Mesenteric fat pad (tissue), 1 donor: Measurements from ENCODE around the gene GRAMD1A. TPM values are rescaled to one million over a fixed set of nuclear protein-coding genes. Genes with fewer than 3 reads are reported as not detected.
"Not testable (repeated sequence)": the region's sequence is repeated elsewhere in the genome, so short reads cannot be mapped to it uniquely, and the experiment has no call there.

Experiments used
- DNase-seq: peaks from one replicate; pipeline ENCODE4 v3.0.0-alpha.2; 2020; ENCODE audit warnings: low spot score
- total RNA-seq: library from RNA; stranded (reverse); fragmentation: NEBNext Ultra II Directional; extraction: Animal tissue kit (Norgen Biotek cat#: 25700); gene quantifications from one replicate; pipeline ENCODE4 v1.2.1, GENCODE V29; 2021
- donor health status: DM: yes; HTN: yes; CAD: no.

GRAMD1A gene
- total RNA-seq, 1 donor from 2014 or later: 76.8 TPM

GRCh38 chr19:35034588-35035382 is 34.7 kb downstream of the GRAMD1A start:
- no peak for DNase-seq

- DNase-seq: no peak
These were observed 37.8 kb downstream of the GRAMD1A start for GRCh38 chr19:35037716-35038622.

DNA sequence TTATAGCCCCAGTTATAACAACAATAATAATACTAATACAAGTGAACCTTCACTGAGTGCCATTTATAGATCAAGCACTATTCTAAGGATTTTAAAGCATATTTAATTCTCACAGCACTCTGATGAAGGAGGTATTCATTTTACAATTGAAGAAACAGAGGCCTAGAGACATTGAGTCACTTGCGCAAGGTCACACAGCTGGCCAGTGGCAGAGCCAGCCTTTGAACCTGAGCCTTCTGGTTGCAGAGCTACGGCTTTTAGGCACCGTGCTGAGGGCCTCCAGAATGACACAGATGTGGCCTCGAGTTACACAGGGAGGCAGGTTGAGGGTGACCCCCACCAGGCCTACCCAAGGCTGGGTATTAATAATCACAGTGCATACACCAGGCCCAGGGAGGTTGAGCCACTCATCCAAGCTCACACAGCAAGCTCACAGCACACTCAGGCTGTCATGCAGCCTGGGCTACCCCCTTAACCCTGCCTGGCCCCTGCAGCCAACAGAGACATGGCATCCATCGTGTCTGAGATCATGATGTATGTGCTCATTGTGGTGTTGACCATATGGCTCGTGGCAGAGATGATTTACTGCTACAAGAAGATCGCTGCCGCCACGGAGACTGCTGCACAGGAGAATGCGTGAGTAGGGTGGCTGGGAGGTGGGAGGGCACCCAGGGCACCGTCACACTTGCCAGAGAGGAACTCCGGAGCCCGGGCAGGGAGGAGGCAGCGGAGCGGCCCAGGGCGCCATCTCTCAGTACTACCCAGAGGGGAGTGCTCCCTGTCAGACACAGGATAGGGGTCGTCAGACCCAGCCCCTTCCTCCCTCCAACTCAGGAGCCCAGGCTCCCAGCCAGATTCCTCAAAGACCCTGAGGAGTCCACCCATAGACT is 38.7 kb downstream of the GRAMD1A start:
- no peak for DNase-seq

DNA sequence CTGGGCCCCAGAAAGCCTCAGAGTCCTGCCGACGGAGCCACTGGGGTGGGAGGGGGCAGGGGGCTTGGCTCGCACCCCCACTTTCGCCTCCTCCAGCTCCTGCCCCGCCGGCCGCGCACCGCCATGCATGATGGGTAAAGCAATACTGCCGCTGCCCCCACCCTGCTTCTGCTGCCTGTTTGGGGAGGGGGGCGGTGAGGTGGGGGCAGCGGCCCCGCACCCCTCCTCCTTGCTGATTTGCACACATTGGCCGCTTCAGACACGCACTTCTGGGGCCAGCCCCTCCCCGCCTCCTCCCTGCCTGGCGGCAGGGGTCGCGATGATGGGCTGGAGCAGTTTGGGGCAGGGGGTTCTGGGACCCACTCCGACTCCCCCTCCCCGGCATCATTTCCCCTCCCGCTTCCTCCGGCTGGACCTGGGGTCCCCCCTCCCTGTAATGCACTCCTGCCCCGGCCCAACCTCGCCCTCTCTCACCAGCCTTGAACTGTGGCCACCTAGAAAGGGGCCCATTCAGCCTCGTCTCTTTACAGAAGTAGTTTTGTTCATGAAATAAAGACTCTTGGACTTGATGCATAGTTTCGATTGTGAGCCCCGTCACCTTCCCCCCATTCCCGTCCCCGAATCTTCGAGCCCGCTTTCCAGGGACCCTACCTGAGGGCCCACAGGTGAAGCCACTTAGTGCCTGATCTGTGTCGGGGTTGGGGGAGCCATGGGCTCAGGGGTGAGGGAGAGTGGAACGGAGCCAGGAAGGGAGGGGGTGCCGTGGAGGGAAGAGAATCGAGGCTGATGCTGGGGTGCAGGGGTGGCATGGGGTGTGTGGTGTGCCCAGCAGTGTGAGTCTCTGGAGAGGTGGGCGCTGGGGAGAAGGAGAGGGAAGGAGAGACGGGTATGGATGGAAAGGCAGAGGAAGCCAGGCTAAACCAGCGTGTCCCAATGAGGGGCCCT is 40.0 kb downstream of the GRAMD1A start:
- no peak for DNase-seq

- DNase-seq: peak; percentile 93
These were observed 40.9 kb downstream of the GRAMD1A start for GRCh38 chr19:35040826-35041547.

DNA sequence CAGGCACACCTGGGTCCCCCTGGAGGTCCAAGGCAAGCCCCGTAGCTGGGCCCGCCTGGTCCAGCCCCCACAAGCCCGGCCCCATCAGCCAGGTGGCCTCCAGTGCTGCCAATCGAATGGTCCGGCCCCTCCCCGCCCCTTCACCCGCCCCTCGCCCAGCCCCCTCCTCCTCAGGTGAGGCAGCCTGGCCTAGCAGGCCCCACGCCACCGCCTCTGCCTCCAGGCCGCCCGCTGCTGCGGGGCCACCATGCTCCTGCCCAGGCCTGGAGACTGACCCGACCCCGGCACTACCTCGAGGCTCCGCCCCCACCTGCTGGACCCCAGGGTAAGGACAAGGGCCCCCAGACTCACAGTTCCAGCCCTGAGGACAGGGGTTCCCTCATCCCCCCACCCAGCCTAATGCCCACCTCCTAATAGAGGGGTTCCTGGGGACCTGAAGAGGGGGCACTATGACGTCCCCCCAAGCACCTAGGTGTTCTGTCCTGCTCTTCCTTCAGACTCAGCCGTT is 41.5 kb downstream of the GRAMD1A start, which contains the start of gene HPN:
TSS of gene HPN (plus strand) at position 174 of the 508 bp plus-strand sequence. CDS start 786 bp downstream, outside the sequence.
- DNase-seq: no peak

GRCh38 chr19:35042056-35042730 is 42.1 kb downstream of the GRAMD1A start:
- no peak for DNase-seq

GRCh38 chr19:35042954-35043604 is 43.0 kb downstream of the GRAMD1A start:
- no peak for DNase-seq

DNA sequence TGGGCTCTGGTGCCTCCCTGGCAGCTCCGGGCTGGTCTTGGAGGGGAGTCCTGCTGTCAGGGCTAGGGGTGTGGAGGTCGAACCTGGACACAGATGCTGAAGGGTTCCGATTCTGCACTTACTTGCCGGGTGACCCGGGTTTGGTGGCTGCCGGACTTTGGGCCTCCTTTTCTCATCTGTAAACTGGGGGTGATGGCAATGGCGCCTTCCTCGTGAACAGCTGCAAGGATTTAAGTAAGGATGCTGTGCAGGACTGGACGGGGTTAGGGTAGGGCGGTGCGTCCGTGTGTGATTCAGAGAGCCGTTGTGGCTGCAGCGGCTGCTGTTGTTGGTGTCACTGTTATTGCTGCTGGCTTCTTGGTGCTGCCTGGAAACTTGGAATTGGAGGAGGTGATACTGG is 43.8 kb downstream of the GRAMD1A start:
- DNase-seq: no peak

DNA sequence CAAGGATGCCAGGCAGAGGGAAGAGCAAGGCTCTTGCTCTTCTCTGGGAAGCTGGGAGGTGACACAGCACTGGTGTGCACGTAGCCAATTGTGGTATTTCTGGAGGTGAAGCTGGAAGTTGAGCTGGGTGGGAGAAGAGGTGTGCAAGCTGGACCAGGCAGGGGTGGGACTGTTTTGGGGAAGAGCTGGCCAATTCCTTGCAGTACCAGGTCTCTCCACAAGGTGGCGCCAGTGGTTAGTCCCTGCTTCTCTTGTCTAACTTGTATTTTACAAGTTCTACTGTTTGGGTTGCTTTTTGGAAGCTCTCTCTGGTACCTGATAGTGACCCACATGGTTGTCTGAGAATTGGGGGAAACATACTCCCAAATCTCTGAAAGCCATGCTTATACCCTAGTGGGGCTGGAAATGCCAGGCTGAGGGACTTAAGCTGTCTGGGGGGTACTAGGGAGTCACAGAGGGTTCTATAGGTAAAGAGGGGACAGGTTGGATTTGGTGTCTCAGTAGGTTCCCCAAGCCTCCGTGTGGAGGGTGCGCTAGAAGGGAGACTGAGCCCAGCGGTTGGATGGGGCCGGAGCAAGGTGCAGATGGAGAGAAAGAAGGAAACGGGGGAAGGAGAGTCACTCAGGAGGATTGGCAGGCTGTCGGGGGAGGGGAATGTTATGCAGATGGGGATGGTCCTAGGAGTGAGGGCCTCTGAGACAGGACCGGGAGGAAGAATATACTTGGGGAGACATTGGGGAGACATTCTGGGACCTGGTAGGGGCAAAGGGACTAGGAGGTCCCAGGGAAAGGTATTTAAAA is 44.4 kb downstream of the GRAMD1A start:
- no peak for DNase-seq

DNA sequence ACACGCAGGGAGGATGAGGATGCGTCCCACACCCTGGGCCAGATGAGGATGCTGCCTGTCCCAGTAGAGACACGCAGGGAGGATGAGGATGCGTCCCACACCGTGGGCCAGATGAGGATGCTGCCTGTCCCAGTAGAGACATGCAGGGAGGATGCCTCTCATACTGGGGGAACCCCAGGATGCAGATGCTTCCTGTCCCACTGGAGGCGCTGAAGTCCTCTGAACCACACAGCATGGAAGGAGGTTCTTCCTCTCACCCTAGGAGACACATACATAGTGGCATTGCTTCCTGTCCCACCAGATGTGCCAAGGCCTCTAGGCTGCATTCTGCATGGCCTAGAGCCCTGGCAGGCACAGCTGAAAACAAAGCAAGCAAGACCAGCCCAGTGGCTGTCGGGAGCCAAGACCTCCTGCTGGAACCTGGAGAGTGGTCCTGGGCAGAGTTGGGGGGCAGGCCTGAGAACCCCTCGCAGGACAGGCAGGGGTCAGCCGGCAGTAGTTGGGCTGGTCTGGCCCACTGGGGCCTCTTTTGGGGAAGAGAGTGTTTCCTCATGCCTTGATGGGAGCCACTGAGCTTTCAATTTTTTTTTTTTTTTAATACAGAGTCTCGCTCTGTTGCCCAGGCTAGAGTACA is 45.7 kb downstream of the GRAMD1A start:
- no peak for DNase-seq

GRCh38 chr19:35046461-35046860 is 46.3 kb downstream of the GRAMD1A start:
- DNase-seq: no peak

GRCh38 chr19:35048911-35049411 is 48.8 kb downstream of the GRAMD1A start:
- no peak for DNase-seq

DNA sequence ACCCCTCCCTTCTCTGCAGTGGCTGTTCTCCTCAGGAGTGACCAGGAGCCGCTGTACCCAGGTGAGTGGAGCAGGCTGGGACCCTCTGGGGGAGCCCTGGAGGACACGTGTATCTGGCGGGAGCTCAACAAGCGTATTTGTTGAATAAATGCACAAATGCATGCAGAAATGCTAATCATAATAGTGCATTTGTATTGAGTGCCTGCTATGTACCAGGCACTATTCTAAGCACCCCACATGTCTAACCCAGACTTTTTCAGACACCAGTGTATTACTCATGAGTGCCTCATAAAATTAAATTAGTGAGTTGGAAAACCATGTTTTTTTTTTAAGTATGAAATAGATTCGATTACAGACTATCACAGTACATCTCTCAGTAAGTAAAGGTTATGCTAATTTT is 49.3 kb downstream of the GRAMD1A start:
- DNase-seq: no peak

GRCh38 chr19:35050662-35051061 is 50.5 kb downstream of the GRAMD1A start:
- DNase-seq: not testable (repeated sequence)

GRCh38 chr19:35051268-35051667 is 51.1 kb downstream of the GRAMD1A start:
- DNase-seq: not testable (repeated sequence)
